DMS 273 (cell line): Measurements from ENCODE around the gene TMEM18.

Experiments used
- DNase-seq: peaks from one replicate; lab custom pipeline; 2025; ENCODE audit not compliant: unreplicated experiment; lab: John Stamatoyannopoulos, UW

Gene TMEM18

DNA sequence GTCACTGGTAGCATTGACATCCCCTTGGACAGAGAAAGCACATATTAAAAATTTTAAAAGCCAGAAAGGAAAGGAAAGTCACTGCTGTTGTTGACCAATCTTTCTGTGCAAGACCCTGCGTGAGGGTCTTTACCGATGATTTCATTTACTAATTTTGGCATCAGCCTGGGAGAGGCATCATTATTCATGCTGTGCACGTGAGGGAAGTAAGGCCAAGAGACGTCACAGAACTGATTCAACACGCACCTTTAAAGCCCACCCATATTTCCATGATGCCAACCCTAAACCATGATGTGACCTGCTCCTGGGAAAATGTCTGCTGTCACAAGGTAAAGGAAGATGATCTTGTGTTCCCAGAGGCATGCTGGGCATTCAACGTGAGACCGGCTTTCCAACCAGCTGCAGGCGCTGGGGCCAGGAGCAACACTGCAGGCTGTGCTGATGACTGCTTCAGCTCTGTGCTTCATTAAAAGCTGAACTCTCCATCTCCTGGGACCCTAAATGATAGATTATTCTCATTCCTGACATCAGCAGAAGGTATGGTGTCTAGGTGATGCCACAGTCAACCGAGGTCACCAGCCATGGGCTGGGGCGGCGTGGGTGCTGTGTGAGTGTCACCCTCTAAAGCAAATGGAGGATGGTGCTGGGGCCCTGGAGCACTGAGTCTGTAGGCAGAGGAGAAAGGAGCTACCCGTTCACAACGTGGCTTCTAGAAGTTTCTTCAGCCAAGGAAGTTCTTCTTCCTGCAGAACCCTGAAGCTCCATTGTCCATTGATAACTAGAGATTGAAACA is 53.9 kb downstream of the TMEM18 start:
- no peak for DNase-seq

DNA sequence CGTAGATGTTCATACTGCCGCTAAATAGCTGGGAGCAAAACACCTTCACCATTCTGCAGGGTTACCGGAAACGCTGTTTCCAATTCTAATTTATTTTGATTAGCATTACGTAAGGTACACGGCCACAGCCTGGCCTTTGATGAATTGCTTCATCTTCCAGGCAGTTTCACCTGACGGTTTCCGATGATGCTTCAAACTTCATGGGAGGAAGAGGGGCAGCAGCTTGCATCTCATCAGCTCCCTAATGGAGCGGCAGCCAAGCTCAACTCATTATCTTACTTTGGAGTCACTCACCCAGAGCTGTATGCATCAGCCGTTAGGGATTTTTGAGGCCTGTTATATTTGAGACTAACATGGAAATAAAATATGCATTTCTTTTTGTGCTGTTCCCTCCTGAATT is 54.8 kb downstream of the TMEM18 start:
- DNase-seq: no peak

DNA sequence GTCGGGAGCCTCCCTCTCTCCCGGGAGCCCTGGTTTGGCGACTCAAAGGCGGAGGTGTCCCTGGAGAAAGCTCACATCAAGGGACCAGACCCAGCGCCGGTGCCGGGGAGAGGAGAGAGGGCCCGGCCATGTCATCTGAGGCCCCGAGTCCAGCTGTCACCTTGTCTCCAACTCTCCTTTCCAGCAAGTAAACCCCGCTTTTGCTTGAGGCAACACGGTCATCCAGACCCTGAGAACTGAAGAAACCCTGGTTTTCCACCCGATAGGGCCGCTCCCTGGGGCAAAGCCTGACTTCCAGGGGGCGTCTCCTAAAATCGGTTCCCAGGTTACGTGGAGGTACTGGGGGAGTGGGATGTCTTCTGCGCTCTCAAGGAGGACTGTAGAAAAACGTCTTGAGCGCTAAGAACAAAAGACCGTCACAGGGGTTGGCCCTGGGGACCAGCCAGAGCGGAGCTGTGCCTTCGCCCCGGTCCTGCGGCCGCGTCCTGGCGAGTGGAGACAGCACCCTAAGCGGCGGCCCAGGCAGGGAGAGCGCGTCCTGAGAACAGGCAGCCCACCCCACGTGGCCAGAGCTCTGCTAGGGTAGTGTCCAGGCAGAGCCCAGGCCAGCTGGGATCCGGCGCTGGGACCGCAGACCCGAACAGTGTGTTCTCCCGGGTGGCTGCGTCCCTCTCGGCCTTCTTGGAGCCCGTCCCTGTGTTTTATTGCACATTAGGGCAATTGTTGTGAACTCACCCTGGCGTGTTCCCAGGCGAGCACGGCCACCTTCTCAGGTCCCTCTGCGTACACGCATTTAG is 55.7 kb downstream of the TMEM18 start:
- no peak for DNase-seq

DNA sequence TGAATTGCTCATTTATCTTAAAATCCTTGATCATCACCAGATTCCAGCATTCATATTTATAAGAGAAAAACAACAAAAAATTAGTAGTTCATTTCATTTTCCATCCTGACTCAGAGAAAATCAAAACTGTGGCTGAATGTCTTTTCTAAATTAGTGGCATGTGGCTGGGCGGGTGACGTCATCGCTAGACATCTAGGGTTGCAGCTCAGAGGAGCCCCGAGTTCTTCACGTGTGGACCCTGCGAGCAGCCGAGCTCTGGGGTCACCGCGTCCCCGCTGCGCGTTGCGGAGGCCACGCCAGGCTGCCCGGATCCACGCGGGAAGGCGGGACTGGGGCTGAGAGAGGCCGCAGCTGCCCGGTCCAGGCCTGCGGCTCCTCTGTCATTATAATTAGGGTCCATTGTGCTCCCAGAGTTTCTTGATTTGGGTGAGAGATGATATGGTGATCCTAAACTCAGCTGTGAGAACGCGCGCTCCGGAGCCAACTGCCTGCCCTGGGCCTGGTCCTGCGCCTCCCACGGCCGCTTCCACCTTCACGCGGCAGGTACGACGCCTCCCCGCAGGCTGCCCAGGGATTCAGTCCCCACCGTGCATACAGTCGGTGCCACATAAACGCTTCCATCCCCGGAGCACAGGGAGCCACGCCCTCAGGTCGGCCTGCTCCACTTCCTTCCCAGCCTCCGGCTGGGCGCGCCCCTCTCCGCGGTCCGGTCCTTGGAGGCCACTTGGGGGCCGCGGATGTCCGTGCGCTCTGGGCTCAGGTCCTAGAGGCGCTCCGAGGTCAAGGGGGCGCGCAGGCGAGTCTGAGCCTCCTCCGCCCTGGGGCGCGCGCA is 56.5 kb downstream of the TMEM18 start:
- no peak for DNase-seq

DNA sequence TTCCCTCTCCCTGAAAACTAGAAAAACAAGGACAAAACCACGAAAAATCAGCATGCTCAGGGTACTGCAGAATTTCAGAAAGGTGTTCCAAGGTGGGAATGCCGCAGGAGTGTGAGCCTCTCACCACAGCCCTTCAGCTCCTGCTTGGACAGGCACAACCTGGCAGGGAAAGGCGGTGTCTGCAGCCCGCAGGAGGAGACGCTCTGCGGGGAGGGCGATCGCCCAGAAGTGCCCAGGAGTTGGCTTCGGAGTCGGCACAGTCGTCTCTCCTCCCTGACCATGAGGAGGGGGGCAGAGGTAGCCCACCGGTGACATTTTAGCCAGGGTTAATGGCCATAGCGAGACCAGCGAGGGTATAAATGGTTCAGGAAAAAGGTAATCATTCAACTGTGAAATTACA is 57.2 kb downstream of the TMEM18 start:
- DNase-seq: no peak

DNA sequence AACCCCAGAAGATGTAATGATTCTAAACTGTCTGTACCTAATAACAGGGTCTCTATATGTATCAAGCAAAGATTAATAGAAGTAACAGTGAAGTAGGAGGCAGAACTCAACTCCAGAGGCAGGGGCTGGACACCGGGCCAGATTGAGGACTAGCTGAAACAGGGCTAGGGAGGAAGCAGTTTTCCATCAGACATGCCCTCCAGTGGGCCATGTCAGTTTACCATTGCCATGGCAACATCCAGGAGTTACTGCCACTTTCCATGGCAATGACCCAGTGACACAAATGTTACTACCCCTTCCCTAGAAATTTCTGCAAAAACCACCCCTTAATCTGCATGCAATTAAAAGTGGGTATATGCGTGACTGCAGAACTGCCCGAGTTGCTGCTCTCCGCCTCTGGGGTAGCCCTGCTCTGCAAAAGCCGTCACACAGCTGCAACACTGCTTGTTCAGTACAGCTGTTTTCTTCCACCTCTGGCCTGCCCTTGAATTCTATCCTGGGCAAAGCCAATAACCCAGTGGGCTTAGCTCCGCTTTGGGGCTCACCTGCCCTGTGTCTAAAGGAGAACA is 58.7 kb downstream of the TMEM18 start:
- DNase-seq: no peak

DNA sequence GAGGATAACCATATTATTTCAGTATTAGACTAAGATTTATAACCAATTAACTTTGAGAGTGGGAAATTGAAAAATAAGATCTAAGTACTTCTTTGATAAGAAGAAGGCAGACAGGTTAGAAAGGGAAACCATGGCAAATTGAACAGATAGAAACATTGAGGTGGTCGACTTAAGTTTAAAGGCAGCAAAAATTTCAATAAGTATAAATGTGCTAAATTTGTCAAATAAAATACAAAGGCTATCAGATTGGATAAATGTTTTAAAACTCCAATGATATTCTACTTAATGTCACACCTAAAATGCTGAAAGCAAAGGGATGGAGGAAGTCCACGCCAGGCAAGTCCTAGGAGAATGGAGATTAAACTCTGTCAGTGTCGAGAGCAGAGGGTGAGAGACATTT is 59.2 kb downstream of the TMEM18 start:
- DNase-seq: no peak
